ENCODE measurements around the gene CCNB2.
A peak's percentile ranks its signal among the peaks of the same experiment; 100 is the strongest.

CCNB2 gene

GRCh38 chr15:59166601-59167265 lies 61.8 kb downstream of the CCNB2 start:
- DNase-seq: no peak

- no peak for DNase-seq
These were observed 63.6 kb downstream of the CCNB2 start for GRCh38 chr15:59168536-59168935.

GRCh38 chr15:59169251-59169708 lies 64.3 kb downstream of the CCNB2 start:
- DNase-seq: no peak

- peak in 35 of 51 donors; percentile 4 to 71 (median 36) for DNase-seq
These were observed 65.5 kb downstream of the CCNB2 start for GRCh38 chr15:59170295-59171066.

GRCh38 chr15:59171067-59171397 lies 66.1 kb downstream of the CCNB2 start:
- DNase-seq: no peak

- peak in 2 of 51 donors; percentile 7 to 14 for DNase-seq
These were observed 67.4 kb downstream of the CCNB2 start for GRCh38 chr15:59172289-59172901.

- DNase-seq: no peak
These were observed 68.2 kb downstream of the CCNB2 start for GRCh38 chr15:59173194-59173593.

- no peak for DNase-seq
These were observed 69.3 kb downstream of the CCNB2 start for GRCh38 chr15:59174151-59174834.
